Measurements from ENCODE around the gene PRRT1.

PRRT1 gene

DNA sequence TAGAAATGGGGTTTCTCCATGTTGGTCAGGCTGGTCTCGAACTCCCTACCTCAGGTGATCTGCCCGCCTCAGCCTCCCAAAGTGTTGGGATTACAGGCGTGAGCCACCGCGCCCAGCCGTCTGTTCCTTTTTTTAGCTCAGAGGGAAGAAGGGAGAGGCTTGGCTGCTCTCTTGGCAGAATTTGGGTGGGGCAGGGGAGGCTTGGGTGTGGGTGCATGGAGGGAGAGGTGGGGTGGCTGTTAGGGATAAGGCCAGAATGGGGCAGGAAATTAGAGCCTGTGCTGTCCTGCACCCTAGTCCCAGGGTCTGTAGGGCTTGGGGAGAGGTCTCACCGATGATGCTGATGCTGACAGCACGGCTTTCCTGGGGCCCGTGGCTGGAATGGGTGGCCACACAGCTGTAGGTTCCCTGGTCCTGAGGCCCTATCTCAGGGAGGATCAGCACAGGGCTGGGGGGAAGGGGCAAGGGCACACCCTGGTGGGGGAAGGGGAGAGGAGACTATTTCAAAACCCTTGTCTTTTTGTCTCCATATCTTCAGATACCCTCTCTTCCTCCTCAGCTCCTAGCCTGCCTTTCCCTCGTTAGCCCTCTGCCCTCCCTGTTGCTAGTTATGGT lies 30.3 kb upstream of the PRRT1 start:
- Mint-ChIP-seq H3K4me1 (peaks cover 61% of the 10 kb centered on the region), H3K36me3 (peaks cover 44% of the 10 kb centered on the region), H3K4me3 (no peak overlapping the region), H3K27me3 (no peaks in the 10 kb centered on the region), H3K27ac (peak overlapping the region; percentile 23), H3K9me3 (no peaks in the 10 kb centered on the region)
- no peak for ATAC-seq

GRCh38 chr6:32181148-32181702 lies 29.5 kb upstream of the PRRT1 start:
- no peak overlapping the region for H3K27ac Mint-ChIP-seq
- no peaks in the 10 kb centered on the region for H3K27me3 Mint-ChIP-seq
- no peaks in the 10 kb centered on the region for H3K9me3 Mint-ChIP-seq
- peaks cover 61% of the 10 kb centered on the region for H3K4me1 Mint-ChIP-seq
- ATAC-seq, result no peak
- H3K36me3 Mint-ChIP-seq, result peaks cover 36% of the 10 kb centered on the region
- H3K4me3 Mint-ChIP-seq, result no peak overlapping the region

DNA sequence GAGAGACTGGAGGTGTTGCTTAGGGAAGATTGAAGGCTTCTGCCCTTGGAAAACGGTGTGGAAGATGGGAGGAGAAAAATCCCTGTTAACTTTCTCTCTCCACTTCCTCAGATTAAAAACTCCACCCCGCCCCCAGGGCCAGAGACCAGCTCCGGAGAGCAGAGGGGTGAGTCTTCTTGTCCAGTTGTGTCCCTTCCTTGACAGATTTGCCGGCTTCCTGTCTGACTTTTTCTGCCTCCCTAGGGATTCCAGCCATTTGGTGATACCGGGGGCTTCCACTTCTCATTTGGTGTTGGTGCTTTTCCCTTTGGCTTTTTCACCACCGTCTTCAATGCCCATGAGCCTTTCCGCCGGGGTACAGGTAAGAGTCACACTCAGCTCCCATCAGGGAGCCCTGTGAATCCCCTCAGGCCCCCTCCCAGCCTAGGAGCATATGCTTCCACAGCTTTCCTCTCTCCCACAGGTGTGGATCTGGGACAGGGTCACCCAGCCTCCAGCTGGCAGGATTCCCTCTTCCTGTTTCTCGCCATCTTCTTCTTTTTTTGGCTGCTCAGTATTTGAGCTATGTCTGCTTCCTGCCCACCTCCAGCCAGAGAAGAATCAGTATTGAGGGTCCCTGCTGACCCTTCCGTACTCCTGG lies 28.1 kb upstream of the PRRT1 start:
- peaks cover 63% of the 10 kb centered on the region for H3K4me1 Mint-ChIP-seq
- H3K27me3 Mint-ChIP-seq, result no peaks in the 10 kb centered on the region
- H3K36me3 Mint-ChIP-seq, result peaks cover 28% of the 10 kb centered on the region
- peak overlapping the region; percentile 47 for H3K4me3 Mint-ChIP-seq
- no peaks in the 10 kb centered on the region for H3K9me3 Mint-ChIP-seq
- ATAC-seq, result no peak
- peak overlapping the region; percentile 86 for H3K27ac Mint-ChIP-seq

DNA sequence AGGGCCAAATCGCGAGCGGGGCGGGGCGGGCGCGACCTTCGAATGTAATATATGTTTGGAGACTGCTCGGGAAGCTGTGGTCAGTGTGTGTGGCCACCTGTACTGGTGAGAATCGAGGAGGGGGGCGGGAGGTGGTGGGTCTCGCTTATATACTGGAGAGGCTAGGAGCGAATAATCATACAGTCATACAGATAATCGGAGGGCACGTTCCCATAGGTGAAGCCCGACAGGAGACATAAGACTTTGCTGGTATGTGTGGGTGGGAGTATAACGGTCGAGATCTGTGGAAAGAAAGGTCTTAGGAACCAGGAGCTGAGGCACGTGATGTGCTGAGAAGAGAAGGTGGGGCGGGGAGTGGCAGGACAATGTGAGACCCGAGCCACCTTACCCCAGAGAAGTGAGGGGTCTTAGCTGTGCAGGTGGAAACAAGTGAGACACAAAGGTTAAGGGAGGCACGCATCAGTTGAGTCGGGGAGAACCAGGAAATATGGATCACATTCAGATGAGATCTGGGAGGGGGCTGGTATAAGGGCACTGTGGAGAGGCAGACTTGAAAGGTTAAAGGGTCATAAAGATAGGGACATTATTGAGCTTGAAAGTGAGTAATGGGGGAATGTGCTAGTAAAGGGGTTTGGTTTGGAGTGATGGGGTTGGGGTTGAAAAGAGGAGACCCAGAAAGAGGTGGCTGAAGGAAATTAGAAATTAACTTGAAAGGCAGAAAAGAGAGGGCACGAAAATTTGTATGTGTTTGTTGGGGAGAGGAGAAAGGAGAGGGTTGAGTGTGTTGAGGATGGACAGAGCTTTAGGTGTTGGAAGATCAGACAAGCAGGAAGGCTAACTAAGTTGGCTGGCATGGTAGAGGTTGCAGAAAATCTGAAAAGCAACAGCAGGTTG lies 27.1 kb upstream of the PRRT1 start:
- Mint-ChIP-seq H3K27ac (peak overlapping the region; percentile 86), H3K4me1 (peaks cover 70% of the 10 kb centered on the region), H3K4me3 (peak overlapping the region; percentile 86), H3K9me3 (no peaks in the 10 kb centered on the region), H3K36me3 (peaks cover 28% of the 10 kb centered on the region), H3K27me3 (no peaks in the 10 kb centered on the region)
- ATAC-seq, result no peak

DNA sequence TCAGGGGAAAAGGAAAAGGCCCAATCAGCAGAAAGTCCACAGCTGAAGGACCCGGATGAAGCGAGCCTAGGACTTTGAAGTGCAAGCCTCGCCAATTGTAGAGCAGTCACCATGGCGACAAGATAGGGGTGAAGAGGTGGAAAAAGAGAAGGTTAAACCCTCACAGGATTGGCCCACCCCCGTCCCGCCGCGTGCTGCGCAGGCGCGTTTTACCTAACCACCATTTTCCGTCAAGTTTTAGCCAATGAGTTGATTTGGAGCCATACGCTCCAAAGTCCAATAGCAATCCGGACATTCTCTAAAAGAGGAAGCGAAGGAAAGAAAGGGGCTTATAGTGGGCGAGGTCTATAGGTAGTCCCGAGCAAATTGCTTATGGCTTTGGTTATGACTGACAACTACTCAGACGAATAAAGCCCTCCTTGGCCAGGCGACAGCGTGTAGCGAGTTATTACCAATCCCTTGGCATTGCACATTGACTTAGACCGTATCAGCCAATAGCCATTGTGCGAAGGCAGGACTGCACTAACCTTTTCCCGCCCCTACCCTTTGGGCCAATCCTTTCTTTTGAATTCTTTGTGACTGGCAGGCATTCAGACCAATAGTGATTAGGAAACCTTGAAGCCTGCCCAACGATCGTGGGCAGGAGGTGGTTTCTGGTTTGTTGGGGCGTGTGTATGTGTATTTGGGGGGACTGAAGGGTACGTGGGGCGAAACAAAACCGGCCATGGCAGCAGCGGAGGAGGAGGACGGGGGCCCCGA lies 26.2 kb upstream of the PRRT1 start, which contains the start of gene RNF5:
Gene RNF5, plus strand, starts transcription at position 618 of the 759 bp plus-strand sequence. Its CDS starts 107 bp downstream, at position 725.
- Mint-ChIP-seq H3K4me3 (peak within 1 kb of the TSS; percentile 86), H3K4me1 (peaks cover 78% of the 10 kb centered on the region), H3K27ac (peak within 1 kb of the TSS; percentile 86), H3K27me3 (no peaks in the 10 kb centered on the region), H3K36me3 (peaks cover 28% of the 10 kb centered on the region), H3K9me3 (no peaks in the 10 kb centered on the region)
- peak; percentile 95 for ATAC-seq

GRCh38 chr6:32177183-32177787 lies 25.5 kb upstream of the PRRT1 start:
- peaks cover 22% of the 10 kb centered on the region for H3K36me3 Mint-ChIP-seq
- ATAC-seq, result no peak
- peaks cover 75% of the 10 kb centered on the region for H3K4me1 Mint-ChIP-seq
- H3K9me3 Mint-ChIP-seq, result no peaks in the 10 kb centered on the region
- H3K27me3 Mint-ChIP-seq, result no peaks in the 10 kb centered on the region
- peak overlapping the region; percentile 86 for H3K4me3 Mint-ChIP-seq
- peak overlapping the region; percentile 86 for H3K27ac Mint-ChIP-seq

GRCh38 chr6:32176476-32177182 lies 24.9 kb upstream of the PRRT1 start:
- peak overlapping the region; percentile 86 for H3K4me3 Mint-ChIP-seq
- H3K27ac Mint-ChIP-seq, result peak overlapping the region; percentile 86
- peaks cover 74% of the 10 kb centered on the region for H3K4me1 Mint-ChIP-seq
- ATAC-seq, result no peak
- H3K36me3 Mint-ChIP-seq, result peaks cover 22% of the 10 kb centered on the region
- no peaks in the 10 kb centered on the region for H3K9me3 Mint-ChIP-seq
- no peaks in the 10 kb centered on the region for H3K27me3 Mint-ChIP-seq

DNA sequence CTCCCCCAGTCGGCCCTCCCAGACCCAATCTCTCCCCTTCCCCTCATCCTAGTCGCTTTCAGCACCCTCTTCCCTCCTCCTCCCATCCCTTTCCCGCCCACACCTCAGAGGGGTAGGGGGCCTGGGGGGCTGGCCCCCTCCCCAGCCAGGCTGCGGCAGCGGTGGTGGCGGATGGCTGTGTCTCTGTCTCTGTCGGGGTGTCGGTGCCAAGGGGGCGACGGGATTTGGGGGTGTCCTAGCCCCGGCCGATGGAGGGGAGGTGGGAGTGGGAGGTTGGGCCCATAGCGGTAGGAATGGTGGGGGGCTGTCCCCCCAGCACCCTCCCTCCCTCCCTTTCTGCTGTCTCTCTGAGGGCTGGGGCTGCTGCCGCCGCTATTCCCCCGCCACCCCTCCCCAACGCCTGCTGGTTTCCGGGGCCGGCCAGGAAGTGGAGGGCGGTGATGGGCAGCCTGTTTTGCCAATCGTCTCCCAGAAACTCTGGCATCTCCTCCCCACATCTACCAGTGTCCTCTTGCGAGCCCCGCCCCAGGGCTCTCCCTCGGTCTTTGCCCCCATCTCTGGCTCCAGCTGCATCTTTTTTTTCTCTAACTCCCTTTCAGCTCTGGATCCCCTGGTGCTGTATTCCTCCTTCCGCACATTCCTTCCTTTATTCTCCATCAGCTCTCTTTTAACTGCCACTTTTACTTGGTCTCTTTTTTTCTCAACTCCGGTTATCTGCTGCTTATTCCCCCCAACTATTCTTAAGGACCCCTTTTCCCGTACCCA lies 24.2 kb upstream of the PRRT1 start, which contains the start of gene AGPAT1:
Gene AGPAT1, minus strand, starts transcription at position 374 of the 765 bp plus-strand sequence. CDS start 4,588 bp downstream, outside the sequence.
- peak; percentile 77 for ATAC-seq
- Mint-ChIP-seq H3K36me3 (peaks cover 22% of the 10 kb centered on the region), H3K27me3 (no peaks in the 10 kb centered on the region), H3K27ac (peak within 1 kb of the TSS; percentile 86), H3K4me3 (peak within 1 kb of the TSS; percentile 86), H3K4me1 (peaks cover 73% of the 10 kb centered on the region), H3K9me3 (no peaks in the 10 kb centered on the region)

GRCh38 chr6:32175322-32175710 lies 23.6 kb upstream of the PRRT1 start:
- H3K27me3 Mint-ChIP-seq, result no peaks in the 10 kb centered on the region
- H3K27ac Mint-ChIP-seq, result peak overlapping the region; percentile 86
- peak overlapping the region; percentile 86 for H3K4me3 Mint-ChIP-seq
- no peak for ATAC-seq
- peaks cover 69% of the 10 kb centered on the region for H3K4me1 Mint-ChIP-seq
- peaks cover 23% of the 10 kb centered on the region for H3K36me3 Mint-ChIP-seq
- H3K9me3 Mint-ChIP-seq, result no peaks in the 10 kb centered on the region

DNA sequence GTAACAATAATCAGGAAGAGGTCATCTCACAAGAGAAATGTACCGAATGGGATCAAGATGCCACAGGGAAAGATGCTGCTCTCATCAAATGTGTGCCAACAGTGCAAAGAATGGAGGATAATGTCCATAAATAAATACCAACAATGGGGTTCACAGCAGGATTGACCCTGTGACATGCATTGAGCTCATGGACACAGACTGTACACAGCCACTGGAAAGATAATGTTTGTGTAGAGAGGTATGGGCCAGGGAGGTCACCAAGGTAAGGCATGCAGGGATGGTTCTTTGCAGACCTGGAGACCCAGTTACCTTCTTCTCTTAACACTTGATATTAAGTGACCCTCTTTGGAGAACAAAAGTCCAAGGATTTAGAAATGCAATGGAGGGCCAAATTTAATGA lies 22.7 kb upstream of the PRRT1 start:
- H3K27me3 Mint-ChIP-seq, result no peaks in the 10 kb centered on the region
- H3K9me3 Mint-ChIP-seq, result no peaks in the 10 kb centered on the region
- ATAC-seq, result no peak
- H3K27ac Mint-ChIP-seq, result no peak overlapping the region
- H3K36me3 Mint-ChIP-seq, result peaks cover 27% of the 10 kb centered on the region
- H3K4me3 Mint-ChIP-seq, result peak overlapping the region; percentile 3
- peaks cover 60% of the 10 kb centered on the region for H3K4me1 Mint-ChIP-seq

- no peak for ATAC-seq
- H3K4me1 Mint-ChIP-seq, result peaks cover 58% of the 10 kb centered on the region
- H3K9me3 Mint-ChIP-seq, result no peaks in the 10 kb centered on the region
- H3K4me3 Mint-ChIP-seq, result no peak overlapping the region
- H3K36me3 Mint-ChIP-seq, result peaks cover 32% of the 10 kb centered on the region
- H3K27ac Mint-ChIP-seq, result no peak overlapping the region
- no peaks in the 10 kb centered on the region for H3K27me3 Mint-ChIP-seq
Observed at GRCh38 chr6:32173051-32173727, 21.4 kb upstream of the PRRT1 start.

GRCh38 chr6:32171234-32171633 lies 19.5 kb upstream of the PRRT1 start:
- no peak overlapping the region for H3K4me3 Mint-ChIP-seq
- ATAC-seq, result no peak
- peaks cover 49% of the 10 kb centered on the region for H3K4me1 Mint-ChIP-seq
- H3K36me3 Mint-ChIP-seq, result peaks cover 41% of the 10 kb centered on the region
- H3K9me3 Mint-ChIP-seq, result no peaks in the 10 kb centered on the region
- H3K27me3 Mint-ChIP-seq, result no peaks in the 10 kb centered on the region
- H3K27ac Mint-ChIP-seq, result no peak overlapping the region

DNA sequence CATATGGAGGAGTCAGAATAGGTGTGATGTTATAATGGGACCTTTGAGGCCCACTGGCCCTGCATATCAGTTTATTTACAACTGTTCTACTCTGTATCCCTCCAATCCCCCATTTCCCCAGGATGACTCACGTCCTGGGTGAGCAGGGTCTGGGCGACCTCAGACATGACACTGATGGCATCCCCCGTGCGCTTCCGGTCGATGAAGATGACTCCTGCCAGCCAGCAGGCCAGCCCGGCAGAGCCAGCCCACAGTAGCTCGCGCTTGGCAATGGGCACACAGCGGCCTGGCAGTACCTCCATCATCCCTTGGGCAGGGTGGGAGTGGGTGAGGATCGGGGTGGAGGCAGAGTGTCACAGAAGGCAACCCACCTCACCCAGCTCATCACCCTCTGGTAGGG lies 18.6 kb upstream of the PRRT1 start:
- Mint-ChIP-seq H3K27ac (no peak overlapping the region), H3K9me3 (no peaks in the 10 kb centered on the region), H3K4me3 (no peak overlapping the region), H3K36me3 (peaks cover 41% of the 10 kb centered on the region), H3K27me3 (no peaks in the 10 kb centered on the region), H3K4me1 (peaks cover 39% of the 10 kb centered on the region)
- ATAC-seq, result no peak

All from stimulated activated memory B cell treated with anti-CD40 and anti-IgM and Interleukin-4, amounts not matched to agents 10 μg/mL and 1 μg/mL and 100 μg/mL, for 72 hours (primary cell).